Measurements from ENCODE around the gene TYW5.

GRCh38 chr2:199991691-199992090 is 36.4 kb upstream of the TYW5 start:
- no peak for TF ChIP-seq POLR2AphosphoS5 (IDR thresholded peaks at IDR 0.05; ENCODE audit: low read depth, low read length)
- no peak for TF ChIP-seq SIN3A (IDR thresholded peaks at IDR 0.05; ENCODE audit: borderline replicate concordance, insufficient read depth, low read length)
- TF ChIP-seq, protein P1, sequence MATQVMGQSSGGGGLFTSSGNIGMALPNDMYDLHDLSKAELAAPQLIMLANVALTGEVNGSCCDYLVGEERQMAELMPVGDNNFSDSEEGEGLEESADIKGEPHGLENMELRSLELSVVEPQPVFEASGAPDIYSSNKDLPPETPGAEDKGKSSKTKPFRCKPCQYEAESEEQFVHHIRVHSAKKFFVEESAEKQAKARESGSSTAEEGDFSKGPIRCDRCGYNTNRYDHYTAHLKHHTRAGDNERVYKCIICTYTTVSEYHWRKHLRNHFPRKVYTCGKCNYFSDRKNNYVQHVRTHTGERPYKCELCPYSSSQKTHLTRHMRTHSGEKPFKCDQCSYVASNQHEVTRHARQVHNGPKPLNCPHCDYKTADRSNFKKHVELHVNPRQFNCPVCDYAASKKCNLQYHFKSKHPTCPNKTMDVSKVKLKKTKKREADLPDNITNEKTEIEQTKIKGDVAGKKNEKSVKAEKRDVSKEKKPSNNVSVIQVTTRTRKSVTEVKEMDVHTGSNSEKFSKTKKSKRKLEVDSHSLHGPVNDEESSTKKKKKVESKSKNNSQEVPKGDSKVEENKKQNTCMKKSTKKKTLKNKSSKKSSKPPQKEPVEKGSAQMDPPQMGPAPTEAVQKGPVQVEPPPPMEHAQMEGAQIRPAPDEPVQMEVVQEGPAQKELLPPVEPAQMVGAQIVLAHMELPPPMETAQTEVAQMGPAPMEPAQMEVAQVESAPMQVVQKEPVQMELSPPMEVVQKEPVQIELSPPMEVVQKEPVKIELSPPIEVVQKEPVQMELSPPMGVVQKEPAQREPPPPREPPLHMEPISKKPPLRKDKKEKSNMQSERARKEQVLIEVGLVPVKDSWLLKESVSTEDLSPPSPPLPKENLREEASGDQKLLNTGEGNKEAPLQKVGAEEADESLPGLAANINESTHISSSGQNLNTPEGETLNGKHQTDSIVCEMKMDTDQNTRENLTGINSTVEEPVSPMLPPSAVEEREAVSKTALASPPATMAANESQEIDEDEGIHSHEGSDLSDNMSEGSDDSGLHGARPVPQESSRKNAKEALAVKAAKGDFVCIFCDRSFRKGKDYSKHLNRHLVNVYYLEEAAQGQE (IDR thresholded peaks at IDR 0.05; ENCODE audit: insufficient read depth in 1 of 2, low read depth in 2 of 2, low read length in 2 of 2) = no peak
- no peak for TF ChIP-seq TAF1 (IDR thresholded peaks at IDR 0.05; ENCODE audit: borderline replicate concordance, insufficient read depth, low read length)
- TF ChIP-seq FOXP2 (optimal IDR thresholded peaks at IDR 0.05; ENCODE audit: borderline replicate concordance, extremely low read depth, extremely low read length, insufficient read depth) = no peak
